Smooth muscle cell of the brain vasculature (primary cell): ENCODE results near the gene FLNB.

Source experiments
- DNase-seq: peaks from one replicate; pipeline ENCODE4 v3.0.0-alpha.2; 2012; ENCODE audit warnings: low read depth, low spot score

FLNB gene

GRCh38 chr3:58009749-58010535 is 1.7 kb downstream of the FLNB start:
- DNase-seq = no peak

GRCh38 chr3:58010562-58010961 is 2.3 kb downstream of the FLNB start:
- no peak for DNase-seq

- no peak for DNase-seq
Observed at GRCh38 chr3:58011580-58011979, 3.4 kb downstream of the FLNB start.

- DNase-seq = no peak
Observed at GRCh38 chr3:58012302-58012701, 4.1 kb downstream of the FLNB start.

GRCh38 chr3:58013099-58013498 is 4.9 kb downstream of the FLNB start:
- DNase-seq = no peak

- peak; percentile 79 for DNase-seq
Observed at GRCh38 chr3:58013973-58014649, 5.9 kb downstream of the FLNB start.

- DNase-seq = no peak
Observed at GRCh38 chr3:58015520-58015915, 7.3 kb downstream of the FLNB start.

- no peak for DNase-seq
Observed at GRCh38 chr3:58016710-58017109, 8.5 kb downstream of the FLNB start.

GRCh38 chr3:58018892-58019742 is 10.9 kb downstream of the FLNB start:
- DNase-seq = no peak

GRCh38 chr3:58020783-58021071 is 12.5 kb downstream of the FLNB start:
- DNase-seq = no peak

- no peak for DNase-seq
Observed at GRCh38 chr3:58021072-58021959, 13.1 kb downstream of the FLNB start.

- DNase-seq = no peak
Observed at GRCh38 chr3:58021962-58022361, 13.7 kb downstream of the FLNB start.

GRCh38 chr3:58022490-58022889 is 14.3 kb downstream of the FLNB start:
- no peak for DNase-seq

GRCh38 chr3:58023531-58023930 is 15.3 kb downstream of the FLNB start:
- DNase-seq = no peak

- DNase-seq = no peak
Observed at GRCh38 chr3:58025406-58025805, 17.2 kb downstream of the FLNB start.

- DNase-seq = no peak
Observed at GRCh38 chr3:58025837-58026569, 17.8 kb downstream of the FLNB start.

- no peak for DNase-seq
Observed at GRCh38 chr3:58026598-58026997, 18.4 kb downstream of the FLNB start.

GRCh38 chr3:58027704-58028317 is 19.6 kb downstream of the FLNB start:
- no peak for DNase-seq

- no peak for DNase-seq
Observed at GRCh38 chr3:58028902-58029301, 20.7 kb downstream of the FLNB start.

GRCh38 chr3:58029842-58030584 is 21.8 kb downstream of the FLNB start:
- DNase-seq = no peak
